ENCODE measurements around the gene PLXNA4. TPM values are rescaled to one million over a fixed set of nuclear protein-coding genes. Genes with fewer than 3 reads are reported as not detected.

The PLXNA4 gene
- total and polyA plus RNA-seq, 3 donors from 2014 or later = 3.4 to 5.5 (median 3.8) TPM

DNA sequence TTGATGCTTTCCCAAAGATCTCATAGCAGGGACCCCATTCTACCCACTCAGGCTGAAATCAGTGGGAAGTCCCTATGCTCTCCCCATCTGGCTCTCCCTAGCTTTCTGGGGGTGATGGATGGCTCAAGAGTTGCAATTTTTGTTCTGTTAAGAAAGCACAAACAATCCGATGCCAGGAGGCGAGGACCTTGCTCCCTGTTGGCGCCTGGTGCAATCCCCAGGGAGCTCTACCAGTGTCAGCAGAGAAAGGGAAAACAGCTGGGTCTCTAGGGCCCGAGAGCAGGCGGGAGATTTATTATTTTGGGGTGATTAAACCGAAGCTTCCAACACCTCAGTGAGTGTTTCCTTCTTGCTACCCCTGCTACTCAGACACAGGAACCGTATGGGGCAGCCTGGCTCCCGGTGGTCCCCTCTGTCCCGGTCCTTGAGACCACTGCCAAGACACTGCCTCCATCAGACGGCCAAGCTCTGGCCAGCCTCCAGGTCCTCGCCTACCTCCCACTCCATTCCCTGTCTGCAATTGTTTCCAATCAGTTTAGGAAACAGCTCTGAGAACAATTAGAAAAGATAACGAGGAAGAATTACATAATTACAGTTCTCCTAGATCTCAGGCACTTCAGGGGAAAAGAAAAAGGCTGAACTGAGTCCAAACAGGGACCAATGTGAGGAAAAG is 147.9 kb downstream of the PLXNA4 start:
- peak; percentile 68 for DNase-seq
- intact Hi-C loops (cut with DNase I; ENCODE audit: low total_unique reads) = no loop called here
- Histone ChIP-seq H3K36me3 (ENCODE audit: low read depth, missing control alignments) (no peaks in the 10 kb centered on the region), H3K4me1 (peaks cover 9% of the 10 kb centered on the region), H3K27me3 (no peaks in the 10 kb centered on the region), H3K27ac (no peak overlapping the region), H3K4me3 (no peak overlapping the region), H3K9me3 (no peaks in the 10 kb centered on the region)
- TF ChIP-seq POLR2A (IDR thresholded peaks at IDR 0.05) = no peak
- TF ChIP-seq, protein P1, sequence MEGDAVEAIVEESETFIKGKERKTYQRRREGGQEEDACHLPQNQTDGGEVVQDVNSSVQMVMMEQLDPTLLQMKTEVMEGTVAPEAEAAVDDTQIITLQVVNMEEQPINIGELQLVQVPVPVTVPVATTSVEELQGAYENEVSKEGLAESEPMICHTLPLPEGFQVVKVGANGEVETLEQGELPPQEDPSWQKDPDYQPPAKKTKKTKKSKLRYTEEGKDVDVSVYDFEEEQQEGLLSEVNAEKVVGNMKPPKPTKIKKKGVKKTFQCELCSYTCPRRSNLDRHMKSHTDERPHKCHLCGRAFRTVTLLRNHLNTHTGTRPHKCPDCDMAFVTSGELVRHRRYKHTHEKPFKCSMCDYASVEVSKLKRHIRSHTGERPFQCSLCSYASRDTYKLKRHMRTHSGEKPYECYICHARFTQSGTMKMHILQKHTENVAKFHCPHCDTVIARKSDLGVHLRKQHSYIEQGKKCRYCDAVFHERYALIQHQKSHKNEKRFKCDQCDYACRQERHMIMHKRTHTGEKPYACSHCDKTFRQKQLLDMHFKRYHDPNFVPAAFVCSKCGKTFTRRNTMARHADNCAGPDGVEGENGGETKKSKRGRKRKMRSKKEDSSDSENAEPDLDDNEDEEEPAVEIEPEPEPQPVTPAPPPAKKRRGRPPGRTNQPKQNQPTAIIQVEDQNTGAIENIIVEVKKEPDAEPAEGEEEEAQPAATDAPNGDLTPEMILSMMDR (IDR thresholded peaks at IDR 0.05) = no peak
- 26 to 38% methylated on average over 12 of the region's 12 CpGs for WGBS, 2 donors

DNA sequence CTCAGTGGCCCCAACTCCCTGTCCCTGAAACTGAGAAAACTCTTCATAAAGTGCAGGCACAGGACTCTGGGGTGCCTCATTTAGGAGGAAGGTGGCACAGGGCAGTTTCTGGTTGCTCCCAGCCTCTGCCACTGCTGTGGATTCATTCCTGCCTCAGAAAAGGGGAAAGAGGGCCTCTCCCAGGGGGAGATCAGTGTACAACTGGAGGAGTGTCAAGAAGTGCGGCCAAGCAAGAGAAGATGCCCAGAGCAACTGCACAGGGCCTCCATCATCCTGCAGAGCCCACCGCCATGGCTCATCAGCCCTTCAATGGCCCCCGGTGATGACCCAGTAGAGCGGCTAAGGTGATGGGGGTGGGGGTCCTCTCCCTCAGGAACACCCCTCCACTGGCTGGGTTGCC is 150.3 kb downstream of the PLXNA4 start:
- H3K27ac ChIP-seq = no peak overlapping the region
- no peak for DNase-seq
- no peaks in the 10 kb centered on the region for H3K36me3 ChIP-seq (ENCODE audit: low read depth, missing control alignments)
- H3K9me3 ChIP-seq = no peaks in the 10 kb centered on the region
- H3K27me3 ChIP-seq = no peaks in the 10 kb centered on the region
- TF ChIP-seq, protein P1 (IDR thresholded peaks at IDR 0.05) = no peak
- TF ChIP-seq POLR2A (IDR thresholded peaks at IDR 0.05) = no peak
- H3K4me3 ChIP-seq = no peak overlapping the region
- WGBS, 2 donors = 67 to 77% methylated on average over 1 to 4 of the region's 4 CpGs
- intact Hi-C loops (cut with DNase I; ENCODE audit: low total_unique reads) = no loop called here
- peaks cover 9% of the 10 kb centered on the region for H3K4me1 ChIP-seq

DNA sequence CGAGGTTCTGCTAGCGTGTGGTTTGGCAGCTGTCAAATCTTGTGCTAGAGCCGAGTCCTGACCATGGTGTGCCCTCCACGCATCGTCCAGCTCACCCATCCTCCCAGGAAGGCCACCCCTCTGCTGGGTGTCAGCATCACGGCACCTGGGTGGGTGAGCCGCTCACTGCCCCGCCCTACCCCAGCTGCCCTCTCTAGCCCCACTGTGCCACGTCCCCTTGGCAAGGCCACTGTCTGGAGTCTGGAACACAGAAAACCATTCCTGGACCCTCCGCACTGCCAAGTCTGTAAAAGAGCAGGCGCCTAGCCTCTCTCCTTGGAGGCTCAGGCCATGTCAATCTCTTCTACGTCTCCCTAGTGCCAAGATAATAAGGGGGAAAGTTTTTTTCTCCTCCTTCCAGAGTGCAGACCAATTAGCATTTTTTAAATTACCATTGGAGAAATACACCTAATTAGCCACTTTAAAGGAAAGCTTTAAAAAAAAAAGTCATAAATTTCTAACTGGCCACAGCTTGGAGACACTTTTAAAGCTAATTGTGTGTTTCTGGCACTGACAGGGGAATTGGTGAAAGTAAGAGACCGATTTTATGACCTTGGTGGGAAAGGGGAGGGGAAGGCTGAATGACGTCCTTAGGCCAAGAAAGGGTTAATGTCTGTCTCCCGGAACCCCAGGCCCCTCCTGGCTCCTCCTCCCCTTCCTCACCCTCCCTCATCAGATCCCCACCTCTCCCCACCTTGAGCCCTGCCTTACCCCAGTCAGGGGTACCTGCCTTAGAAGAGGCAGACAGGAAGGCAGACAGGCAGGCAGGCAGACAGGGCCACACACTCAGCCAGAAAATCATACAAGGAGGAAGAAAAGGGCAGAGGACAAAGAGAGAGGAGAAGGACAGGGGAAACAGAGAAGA is 151.2 kb downstream of the PLXNA4 start:
- no peaks in the 10 kb centered on the region for H3K27me3 ChIP-seq
- TF ChIP-seq POLR2A (IDR thresholded peaks at IDR 0.05) = no peak
- TF ChIP-seq, protein P1 (IDR thresholded peaks at IDR 0.05) = no peak
- no peak for DNase-seq
- H3K9me3 ChIP-seq = no peaks in the 10 kb centered on the region
- WGBS, 2 donors = 73 to 76% methylated on average over 15 of the region's 15 CpGs
- intact Hi-C loops (cut with DNase I; ENCODE audit: low total_unique reads) = no loop called here
- H3K4me1 ChIP-seq = peaks cover 9% of the 10 kb centered on the region
- no peaks in the 10 kb centered on the region for H3K36me3 ChIP-seq (ENCODE audit: low read depth, missing control alignments)
- no peak overlapping the region for H3K4me3 ChIP-seq
- no peak overlapping the region for H3K27ac ChIP-seq

DNA sequence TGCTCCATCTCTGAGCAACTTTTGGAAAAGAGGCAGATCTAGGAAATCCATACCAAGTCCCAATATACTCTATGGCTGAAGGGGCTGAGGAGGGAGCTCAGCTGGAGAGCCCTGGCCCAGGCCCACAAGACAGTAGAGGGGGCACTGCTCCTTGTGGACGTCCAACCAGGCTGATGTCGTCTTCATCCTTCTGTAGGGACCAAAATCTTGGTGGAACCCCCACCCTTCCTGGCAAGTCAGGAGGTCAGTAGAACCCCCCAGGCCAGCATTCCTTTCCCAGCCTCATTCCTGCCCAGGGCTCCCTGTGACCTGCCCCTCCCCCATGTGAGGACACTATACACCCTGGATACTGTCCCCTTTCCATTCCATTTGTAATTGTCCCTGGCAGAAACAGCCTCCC is 152.0 kb downstream of the PLXNA4 start:
- peaks cover 9% of the 10 kb centered on the region for H3K4me1 ChIP-seq
- no peaks in the 10 kb centered on the region for H3K36me3 ChIP-seq (ENCODE audit: low read depth, missing control alignments)
- TF ChIP-seq POLR2A (IDR thresholded peaks at IDR 0.05) = no peak
- TF ChIP-seq, protein P1 (IDR thresholded peaks at IDR 0.05) = no peak
- no peak overlapping the region for H3K4me3 ChIP-seq
- H3K27ac ChIP-seq = no peak overlapping the region
- WGBS, 2 donors = 100% methylated on average over 2 of the region's 2 CpGs
- H3K27me3 ChIP-seq = no peaks in the 10 kb centered on the region
- intact Hi-C loops (cut with DNase I; ENCODE audit: low total_unique reads) = no loop called here
- DNase-seq = no peak
- H3K9me3 ChIP-seq = no peaks in the 10 kb centered on the region
